ENCODE results near the gene EIPR1.

DNA sequence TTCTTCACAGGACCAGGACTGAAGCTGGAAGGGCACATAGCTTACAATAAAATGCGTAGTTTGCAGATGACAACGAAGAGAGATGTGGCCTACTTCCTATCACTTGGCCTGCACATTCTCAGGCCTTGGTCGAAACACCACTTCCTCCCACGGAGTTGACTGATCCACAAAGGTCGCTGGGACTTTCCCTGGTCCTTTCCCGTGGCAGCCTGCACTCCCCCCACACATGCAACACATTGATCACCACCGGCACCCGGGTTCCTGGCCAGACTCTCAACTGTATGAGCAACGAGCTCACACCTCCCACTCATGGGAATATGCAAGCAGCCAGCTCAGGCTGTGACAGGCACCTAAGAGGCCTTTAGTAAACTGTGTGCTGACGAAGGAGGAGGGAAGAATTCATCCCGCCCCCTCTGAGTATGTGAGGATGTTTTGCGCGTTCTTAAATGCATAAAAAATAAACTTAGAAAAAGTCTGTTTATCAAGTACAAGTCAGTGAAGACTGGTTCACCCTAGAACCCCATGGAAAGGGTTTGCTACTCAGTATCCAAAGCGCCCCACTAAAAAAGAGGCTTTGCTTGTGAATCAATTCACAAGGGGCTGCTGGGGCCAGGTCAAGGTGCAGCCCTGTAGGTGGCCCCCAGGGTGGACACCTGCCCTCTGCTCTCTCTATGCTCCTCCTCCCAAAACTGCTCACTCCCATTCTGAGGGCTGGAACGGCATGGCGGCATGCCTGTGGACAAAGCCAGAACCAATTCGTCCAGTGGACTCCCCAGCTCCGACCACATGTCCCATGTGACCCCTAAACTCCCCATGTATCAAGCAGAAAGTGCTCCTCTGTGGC is 154.3 kb downstream of the EIPR1 start:
- TF ChIP-seq MAFK (IDR thresholded peaks at IDR 0.05; ENCODE audit: low read depth, low read length) (no peak), POLR2A (IDR thresholded peaks at IDR 0.05; ENCODE audit: low read depth, low read length) (no peak), SMC3 (IDR thresholded peaks at IDR 0.05; ENCODE audit: low read depth, low read length) (no peak), MXI1 (IDR thresholded peaks at IDR 0.05; ENCODE audit: borderline replicate concordance, low read depth, low read length) (no peak), FOS (IDR thresholded peaks at IDR 0.05; ENCODE audit: low read depth, low read length) (0 out of 2 replicates have a peak, but pooled peaks have one; percentile 14), RCOR1 (IDR thresholded peaks at IDR 0.05; ENCODE audit: insufficient replicate concordance, low read length) (peak; percentile 24), MAZ (IDR thresholded peaks at IDR 0.05; ENCODE audit: borderline replicate concordance, low read depth, low read length) (no peak), CHD1 (IDR thresholded peaks at IDR 0.05; ENCODE audit: low read depth, low read length) (no peak), CEBPB (IDR thresholded peaks at IDR 0.05; ENCODE audit: low read depth, low read length) (no peak)
- TF ChIP-seq, protein P1, sequence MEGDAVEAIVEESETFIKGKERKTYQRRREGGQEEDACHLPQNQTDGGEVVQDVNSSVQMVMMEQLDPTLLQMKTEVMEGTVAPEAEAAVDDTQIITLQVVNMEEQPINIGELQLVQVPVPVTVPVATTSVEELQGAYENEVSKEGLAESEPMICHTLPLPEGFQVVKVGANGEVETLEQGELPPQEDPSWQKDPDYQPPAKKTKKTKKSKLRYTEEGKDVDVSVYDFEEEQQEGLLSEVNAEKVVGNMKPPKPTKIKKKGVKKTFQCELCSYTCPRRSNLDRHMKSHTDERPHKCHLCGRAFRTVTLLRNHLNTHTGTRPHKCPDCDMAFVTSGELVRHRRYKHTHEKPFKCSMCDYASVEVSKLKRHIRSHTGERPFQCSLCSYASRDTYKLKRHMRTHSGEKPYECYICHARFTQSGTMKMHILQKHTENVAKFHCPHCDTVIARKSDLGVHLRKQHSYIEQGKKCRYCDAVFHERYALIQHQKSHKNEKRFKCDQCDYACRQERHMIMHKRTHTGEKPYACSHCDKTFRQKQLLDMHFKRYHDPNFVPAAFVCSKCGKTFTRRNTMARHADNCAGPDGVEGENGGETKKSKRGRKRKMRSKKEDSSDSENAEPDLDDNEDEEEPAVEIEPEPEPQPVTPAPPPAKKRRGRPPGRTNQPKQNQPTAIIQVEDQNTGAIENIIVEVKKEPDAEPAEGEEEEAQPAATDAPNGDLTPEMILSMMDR (conservative IDR thresholded peaks at IDR 0.05; ENCODE audit: low read depth, low read length) = no peak
- TF ChIP-seq, protein P2, sequence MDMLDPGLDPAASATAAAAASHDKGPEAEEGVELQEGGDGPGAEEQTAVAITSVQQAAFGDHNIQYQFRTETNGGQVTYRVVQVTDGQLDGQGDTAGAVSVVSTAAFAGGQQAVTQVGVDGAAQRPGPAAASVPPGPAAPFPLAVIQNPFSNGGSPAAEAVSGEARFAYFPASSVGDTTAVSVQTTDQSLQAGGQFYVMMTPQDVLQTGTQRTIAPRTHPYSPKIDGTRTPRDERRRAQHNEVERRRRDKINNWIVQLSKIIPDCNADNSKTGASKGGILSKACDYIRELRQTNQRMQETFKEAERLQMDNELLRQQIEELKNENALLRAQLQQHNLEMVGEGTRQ (IDR thresholded peaks at IDR 0.05; ENCODE audit: low read depth, low read length) = no peak

Measured in IMR-90 (cell line).